HCT116 (cell line): ENCODE measurements around the gene PYGB. TPM values are rescaled to one million over a fixed set of nuclear protein-coding genes. Genes with fewer than 3 reads are reported as not detected.

Experiments used
- ATAC-seq: fragments of 200-7000 bp; cut with Tn5 transposase; 2 replicates; pipeline ENCODE4 v1.9.1; 2020; ENCODE audit warnings: mild to moderate bottlenecking, moderate library complexity
- BruUV-seq: library from RNA; stranded (reverse); fragments of 400-500 nt; replicated peaks from 2 replicates; lab custom pipeline; 2021; lab: Mats Ljungman, UMichigan
- CTCF ChIA-PET: fragments of 300-600 bp; sonication (Branson Sonifier 250); formaldehyde crosslinking; loops from one replicate; lab custom pipeline; 2021; ENCODE audit warnings: antibody characterized with exemption; lab: Charles Lee
- POLR2A ChIA-PET: fragments of 300-600, 350-600 bp; sonication (Branson Sonifier 250); formaldehyde crosslinking; loops from one replicate; lab custom pipeline; 2021; ENCODE audit warnings: antibody characterized with exemption; lab: Charles Lee
- RAD21 ChIA-PET, 2 experiments: fragments of 300-600 bp; sonication (Branson Sonifier 250); formaldehyde crosslinking; loops; one replicate each; lab custom pipeline; 2023; ENCODE audit warnings: low total read pairs in 2 of 2; ENCODE audit not compliant: uncharacterized antibody in 2 of 2, unreplicated experiment in 2 of 2, low non-redundant PET in 1 of 2; lab: Charles Lee
- DNase-seq: peaks from one replicate; pipeline ENCODE4 v3.0.0-alpha.2; 2010; ENCODE audit warnings: low read depth, low spot score
- H2AFZ ChIP-seq: fragments of 200-600 bp; shearing (Covaris generic), sonication (generic); 2 replicates; pipeline ENCODE4 v1.6.1; 2017; ENCODE audit warnings: low read depth, mixed run types, mixed read lengths, antibody characterized with exemption, low read length; ENCODE audit not compliant: poor library complexity, severe bottlenecking
- H3K27ac ChIP-seq: 2 replicates; pipeline ENCODE4 v1.5.1; 2012; ENCODE audit warnings: low read depth, low read length
- H3K27me3 ChIP-seq: fragments of 200-600 bp; sonication (generic); 2 replicates; pipeline ENCODE4 v1.6.1; 2016; ENCODE audit warnings: mixed run types, low read length, mixed read lengths; ENCODE audit not compliant: insufficient read depth
- H3K36me3 ChIP-seq, 2 experiments: fragments of 200-500 bp in 1 of 2; fragments of 200-600 bp in 1 of 2; sonication (Bioruptor generic) in 1 of 2; sonication (generic) in 1 of 2; 2 replicates each; pipeline versions ENCODE4 v1.5.1 to v1.6.1; 2014 to 2016; ENCODE audit warnings: low read length in 2 of 2, inconsistent platforms in 1 of 2, mixed read lengths in 1 of 2, mixed run types in 1 of 2; ENCODE audit not compliant: insufficient read depth in 2 of 2, control insufficient read depth in 1 of 2
- H3K4me1 ChIP-seq, 2 experiments: fragments of 200-600 bp in 1 of 2; sonication (generic) in 1 of 2; 2 replicates each; pipeline versions ENCODE4 v1.5.1 to v1.6.1; 2012 to 2017; ENCODE audit warnings: low read length in 2 of 2, inconsistent platforms in 1 of 2, mild to moderate bottlenecking in 1 of 2, mixed read lengths in 1 of 2, mixed run types in 1 of 2, moderate library complexity in 1 of 2; ENCODE audit not compliant: insufficient read depth in 2 of 2, control insufficient read depth in 1 of 2
- H3K4me2 ChIP-seq: fragments of 200-600 bp; sonication (generic); 2 replicates; pipeline ENCODE4 v1.6.1; 2017; ENCODE audit warnings: mixed run types, low read length, mixed read lengths
- H3K4me3 ChIP-seq, 2 experiments: fragments of 200-600 bp in 1 of 2; sonication (generic) in 1 of 2; replicated peaks in 1 of 2; 2 replicates each; pipeline ENCODE4 v1.5.1; 2011 to 2016; ENCODE audit warnings: low read length in 2 of 2, control low read depth in 1 of 2, low read depth in 1 of 2, mild to moderate bottlenecking in 1 of 2, mixed read lengths in 1 of 2, mixed run types in 1 of 2
- H3K79me2 ChIP-seq: fragments of 200-600 bp; sonication (generic); 2 replicates; pipeline ENCODE4 v1.6.1; 2017; ENCODE audit warnings: mild to moderate bottlenecking, mixed run types, low read length, moderate library complexity, mixed read lengths; ENCODE audit not compliant: insufficient read depth
- H3K9ac ChIP-seq: fragments of 200-600 bp; sonication (generic); 2 replicates; pipeline ENCODE4 v1.6.1; 2016; ENCODE audit warnings: low read length, mixed read lengths
- H3K9me2 ChIP-seq: fragments of 200-600 bp; sonication (generic), shearing (Covaris generic); 2 replicates; pipeline ENCODE4 v1.6.1; 2017; ENCODE audit warnings: mixed run types, mild to moderate bottlenecking, moderate library complexity; ENCODE audit not compliant: insufficient read depth
- H3K9me3 ChIP-seq, 2 experiments: fragments of 200-500 bp in 1 of 2; fragments of 200-600 bp in 1 of 2; sonication (Bioruptor generic) in 1 of 2; sonication (generic) in 1 of 2; 2 replicates each; pipeline ENCODE4 v1.6.1; 2014 to 2017; ENCODE audit warnings: low read length in 2 of 2, mixed read lengths in 2 of 2, inconsistent platforms in 1 of 2, low read depth in 1 of 2, mild to moderate bottlenecking in 1 of 2, mixed run types in 1 of 2, moderate library complexity in 1 of 2; ENCODE audit not compliant: control insufficient read depth in 1 of 2, insufficient read depth in 1 of 2
- H4K20me1 ChIP-seq: fragments of 200-600 bp; sonication (generic), shearing (Covaris generic); 2 replicates; pipeline ENCODE4 v1.6.1; 2017; ENCODE audit warnings: mixed run types, mild to moderate bottlenecking, moderate library complexity; ENCODE audit not compliant: insufficient read depth
- ATF3 ChIP-seq: IDR thresholded peaks from 2 replicates; pipeline ENCODE4 v1.6.1; 2012
- CEBPB ChIP-seq: IDR thresholded peaks from 2 replicates; pipeline ENCODE4 v1.6.1; 2012; ENCODE audit warnings: low read depth
- CTCF ChIP-seq, 3 experiments: fragments of 200-600 bp in 1 of 3; sonication (generic) in 1 of 3; IDR thresholded peaks in 2 of 3; conservative IDR thresholded peaks in 1 of 3; 2 replicates each; pipeline ENCODE4 v1.5.1; 2012 to 2017; ENCODE audit warnings: low read depth in 2 of 3, low read length in 2 of 3, antibody characterized with exemption in 1 of 3, borderline replicate concordance in 1 of 3, control low read depth in 1 of 3, mild to moderate bottlenecking in 1 of 3, mixed read lengths in 1 of 3, mixed run types in 1 of 3, moderate library complexity in 1 of 3; ENCODE audit not compliant: insufficient read depth in 1 of 3
- ELF1 ChIP-seq: IDR thresholded peaks from 2 replicates; pipeline ENCODE4 v1.6.1; 2012; ENCODE audit warnings: low read depth, borderline replicate concordance
- FOSL1 ChIP-seq: IDR thresholded peaks from 2 replicates; pipeline ENCODE4 v1.6.1; 2012; ENCODE audit warnings: low read depth
- JUND ChIP-seq: IDR thresholded peaks from 2 replicates; pipeline ENCODE4 v1.6.1; 2012
- MAX ChIP-seq: IDR thresholded peaks from 2 replicates; pipeline ENCODE4 v1.6.1; 2012
- POLR2A ChIP-seq: IDR thresholded peaks from 2 replicates; pipeline ENCODE4 v1.7.0; 2011; ENCODE audit warnings: borderline replicate concordance; ENCODE audit not compliant: insufficient read depth, insufficient read length; ENCODE audit errors: extremely low read depth
- POLR2AphosphoS5 ChIP-seq: IDR thresholded peaks from 2 replicates; pipeline ENCODE4 v1.6.1; 2011; ENCODE audit warnings: mild to moderate bottlenecking, low read depth, low read length, moderate library complexity
- RAD21 ChIP-seq: IDR thresholded peaks from 2 replicates; pipeline ENCODE4 v1.6.1; 2012; ENCODE audit warnings: low read depth, mild to moderate bottlenecking
- REST ChIP-seq: IDR thresholded peaks from 2 replicates; pipeline ENCODE4 v1.6.1; 2012; ENCODE audit warnings: low read depth
- SIN3A ChIP-seq: IDR thresholded peaks from 2 replicates; pipeline ENCODE4 v1.6.1; 2012; ENCODE audit warnings: low read depth
- TCF7L2 ChIP-seq: IDR thresholded peaks from 2 replicates; pipeline ENCODE4 v1.7.0; 2011; ENCODE audit warnings: borderline replicate concordance, inconsistent platforms; ENCODE audit not compliant: insufficient read depth, insufficient read length; ENCODE audit errors: extremely low read depth
- YY1 ChIP-seq: IDR thresholded peaks from 2 replicates; pipeline ENCODE4 v1.6.1; 2011; ENCODE audit warnings: low read length, low read depth, moderate library complexity, mild to moderate bottlenecking; ENCODE audit not compliant: insufficient replicate concordance; ENCODE audit errors: extremely low read depth
- ZBTB33 ChIP-seq: IDR thresholded peaks from 2 replicates; pipeline ENCODE4 v1.6.1; 2011; ENCODE audit warnings: mild to moderate bottlenecking, low read length, moderate library complexity; ENCODE audit not compliant: insufficient replicate concordance; ENCODE audit errors: extremely low read depth
- ZFX ChIP-seq: fragments of 450-650 bp; IDR thresholded peaks from 2 replicates; pipeline ENCODE4 v1.6.1; 2017
- intact Hi-C: fragments of 100-400 bp; cut with micrococcal nuclease; formaldehyde crosslinking; loops from 2 replicates; pipeline ENCODE4 v1.10.0; 2022
- total RNA-seq: library from RNA; stranded (reverse); gene quantifications from one replicate; pipeline ENCODE4 v1.2.1, GENCODE V29; 2021; ENCODE audit not compliant: unreplicated experiment

The PYGB gene
- total RNA-seq, 1 experiment from 2014 or later = 87.8 TPM

- intact Hi-C loops = loop anchor here (10.0 kb wide), 1 partner anchor 60 kb away; no protein-coding TSS in a partner anchor
- H3K27me3 ChIP-seq = no peaks in the 10 kb centered on the region
- CTCF ChIA-PET = no interaction called here
- H3K9me2 ChIP-seq = no peaks in the 10 kb centered on the region
- H4K20me1 ChIP-seq = no peaks in the 10 kb centered on the region
- H3K79me2 ChIP-seq = no peaks in the 10 kb centered on the region
- H2AFZ ChIP-seq = no peak overlapping the region
- TF ChIP-seq RAD21 (no peak), YY1 (no peak), POLR2AphosphoS5 (no peak), REST (no peak), TCF7L2 (no peak), JUND (no peak), POLR2A (no peak), SIN3A (no peak), ZFX (no peak), ATF3 (no peak), ZBTB33 (no peak), FOSL1 (no peak), MAX (no peak), CEBPB (no peak), CTCF (IDR thresholded peaks at IDR 0.05 in 2 of 3, conservative IDR thresholded peaks at IDR 0.05 in 1 of 3; ENCODE audit: borderline replicate concordance in 1 of 3, insufficient read depth in 1 of 3, low read depth in 2 of 3, low read length in 2 of 3) (no peak), ELF1 (no peak)
- ATAC-seq (no peak), DNase-seq (no peak)
- no peak overlapping the region for H3K4me2 ChIP-seq
- peaks cover 0 to 14% of the 10 kb centered on the region in 2 experiments; a peak in 2 of 4 replicates for H3K4me1 ChIP-seq
- no peak overlapping the region for H3K4me3 ChIP-seq
- H3K27ac ChIP-seq = no peak overlapping the region
- BruUV-seq = no TSS peak
- RAD21 ChIA-PET = no interaction called here
- H3K36me3 ChIP-seq = no peaks in the 10 kb centered on the region; a peak in 1 of 4 replicates
- no peak overlapping the region for H3K9ac ChIP-seq
- no peaks in the 10 kb centered on the region for H3K9me3 ChIP-seq
- POLR2A ChIA-PET = no interaction called here
Measured at GRCh38 chr20:25325073-25325472, 77.2 kb downstream of the PYGB start.
